Measurements from ENCODE around the gene CHPF2.

GRCh38 chr7:151189038-151189437, 43.2 kb upstream of the CHPF2 start:
- TF ChIP-seq CTCF (IDR thresholded peaks at IDR 0.05), result no peak
- no peak for TF ChIP-seq EP300 (IDR thresholded peaks at IDR 0.05)

Measured in tibial nerve (tissue), 4 donors.